Measurements from ENCODE around the gene CCDC90B. TPM values are rescaled to one million over a fixed set of nuclear protein-coding genes. Genes with fewer than 3 reads are reported as not detected.

CCDC90B gene
- total and polyA plus RNA-seq, 10 of the 15 experiments (the other 5 are each of a cell fraction or from before 2014, with no cell fraction given), result 33.2 to 91.5 (median 59.2) TPM

DNA sequence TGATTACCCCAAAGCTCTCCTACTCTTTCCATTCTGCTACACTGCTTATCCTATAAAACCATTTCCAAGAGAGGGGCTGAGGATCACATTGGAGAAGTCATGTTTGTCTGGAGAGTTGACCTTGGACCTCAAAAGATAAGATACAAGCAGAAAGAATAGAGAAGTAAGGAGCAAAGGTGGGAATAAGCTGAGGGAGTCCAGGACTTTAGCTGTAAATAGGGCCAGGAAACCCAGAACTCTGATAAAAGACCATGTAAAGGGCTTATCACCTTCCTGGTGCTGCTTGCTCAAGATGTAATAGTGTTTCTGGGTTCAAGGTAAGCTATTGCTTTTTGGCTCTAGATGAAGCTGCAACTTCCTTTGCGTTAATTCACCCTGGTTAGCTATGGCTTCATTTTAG lies 32.8 kb upstream of the CCDC90B start:
- no peak overlapping the region for H3K9ac ChIP-seq (ENCODE audit: control insufficient read depth, insufficient read depth, low read length)
- no peak overlapping the region for H3K4me2 ChIP-seq (ENCODE audit: control insufficient read depth, insufficient read depth)
- ChIA-PET POLR2A (no interaction called here), SMC1A (ENCODE audit: uncharacterized antibody, unreplicated experiment) (interaction anchor here (1.1 to 2.4 kb wide), 2 partner anchors 11 to 26 kb away, joined by 6 read pairs; no protein-coding TSS in a partner anchor), RAD21 (ENCODE audit: unreplicated experiment) (no interaction called here), CTCF (interaction anchor here (1.8 kb wide), 1 partner anchor 27 kb away, joined by 5 read pairs; no protein-coding TSS in a partner anchor)
- TF ChIP-seq, protein P1, sequence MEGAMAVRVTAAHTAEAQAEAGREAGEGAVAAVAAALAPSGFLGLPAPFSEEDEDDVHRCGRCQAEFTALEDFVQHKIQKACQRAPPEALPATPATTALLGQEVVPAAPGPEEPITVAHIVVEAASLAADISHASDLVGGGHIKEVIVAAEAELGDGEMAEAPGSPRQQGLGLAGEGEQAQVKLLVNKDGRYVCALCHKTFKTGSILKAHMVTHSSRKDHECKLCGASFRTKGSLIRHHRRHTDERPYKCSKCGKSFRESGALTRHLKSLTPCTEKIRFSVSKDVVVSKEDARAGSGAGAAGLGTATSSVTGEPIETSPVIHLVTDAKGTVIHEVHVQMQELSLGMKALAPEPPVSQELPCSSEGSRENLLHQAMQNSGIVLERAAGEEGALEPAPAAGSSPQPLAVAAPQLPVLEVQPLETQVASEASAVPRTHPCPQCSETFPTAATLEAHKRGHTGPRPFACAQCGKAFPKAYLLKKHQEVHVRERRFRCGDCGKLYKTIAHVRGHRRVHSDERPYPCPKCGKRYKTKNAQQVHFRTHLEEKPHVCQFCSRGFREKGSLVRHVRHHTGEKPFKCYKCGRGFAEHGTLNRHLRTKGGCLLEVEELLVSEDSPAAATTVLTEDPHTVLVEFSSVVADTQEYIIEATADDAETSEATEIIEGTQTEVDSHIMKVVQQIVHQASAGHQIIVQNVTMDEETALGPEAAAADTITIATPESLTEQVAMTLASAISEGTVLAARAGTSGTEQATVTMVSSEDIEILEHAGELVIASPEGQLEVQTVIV (IDR thresholded peaks at IDR 0.05; ENCODE audit: borderline replicate concordance, partially characterized antibody), result no peak
- TF ChIP-seq CBFB (IDR thresholded peaks at IDR 0.05; ENCODE audit: low read depth) (no peak), ETV6 (conservative IDR thresholded peaks at IDR 0.05 in 1 of 2, IDR thresholded peaks at IDR 0.05 in 1 of 2; ENCODE audit: borderline replicate concordance in 1 of 2, low read depth in 1 of 2) (no peak), EGR1 (IDR thresholded peaks at IDR 0.05; ENCODE audit: borderline replicate concordance in 1 of 2, low read depth in 2 of 2, low read length in 2 of 2) (no peak), MEF2A (IDR thresholded peaks at IDR 0.05; ENCODE audit: insufficient read depth, low read depth, low read length) (no peak), MXI1 (IDR thresholded peaks at IDR 0.05; ENCODE audit: low read depth, low read length) (no peak)
- TF ChIP-seq, protein P2, sequence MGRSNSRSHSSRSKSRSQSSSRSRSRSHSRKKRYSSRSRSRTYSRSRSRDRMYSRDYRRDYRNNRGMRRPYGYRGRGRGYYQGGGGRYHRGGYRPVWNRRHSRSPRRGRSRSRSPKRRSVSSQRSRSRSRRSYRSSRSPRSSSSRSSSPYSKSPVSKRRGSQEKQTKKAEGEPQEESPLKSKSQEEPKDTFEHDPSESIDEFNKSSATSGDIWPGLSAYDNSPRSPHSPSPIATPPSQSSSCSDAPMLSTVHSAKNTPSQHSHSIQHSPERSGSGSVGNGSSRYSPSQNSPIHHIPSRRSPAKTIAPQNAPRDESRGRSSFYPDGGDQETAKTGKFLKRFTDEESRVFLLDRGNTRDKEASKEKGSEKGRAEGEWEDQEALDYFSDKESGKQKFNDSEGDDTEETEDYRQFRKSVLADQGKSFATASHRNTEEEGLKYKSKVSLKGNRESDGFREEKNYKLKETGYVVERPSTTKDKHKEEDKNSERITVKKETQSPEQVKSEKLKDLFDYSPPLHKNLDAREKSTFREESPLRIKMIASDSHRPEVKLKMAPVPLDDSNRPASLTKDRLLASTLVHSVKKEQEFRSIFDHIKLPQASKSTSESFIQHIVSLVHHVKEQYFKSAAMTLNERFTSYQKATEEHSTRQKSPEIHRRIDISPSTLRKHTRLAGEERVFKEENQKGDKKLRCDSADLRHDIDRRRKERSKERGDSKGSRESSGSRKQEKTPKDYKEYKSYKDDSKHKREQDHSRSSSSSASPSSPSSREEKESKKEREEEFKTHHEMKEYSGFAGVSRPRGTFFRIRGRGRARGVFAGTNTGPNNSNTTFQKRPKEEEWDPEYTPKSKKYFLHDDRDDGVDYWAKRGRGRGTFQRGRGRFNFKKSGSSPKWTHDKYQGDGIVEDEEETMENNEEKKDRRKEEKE (IDR thresholded peaks at IDR 0.05), result no peak
- TF ChIP-seq, protein P3, sequence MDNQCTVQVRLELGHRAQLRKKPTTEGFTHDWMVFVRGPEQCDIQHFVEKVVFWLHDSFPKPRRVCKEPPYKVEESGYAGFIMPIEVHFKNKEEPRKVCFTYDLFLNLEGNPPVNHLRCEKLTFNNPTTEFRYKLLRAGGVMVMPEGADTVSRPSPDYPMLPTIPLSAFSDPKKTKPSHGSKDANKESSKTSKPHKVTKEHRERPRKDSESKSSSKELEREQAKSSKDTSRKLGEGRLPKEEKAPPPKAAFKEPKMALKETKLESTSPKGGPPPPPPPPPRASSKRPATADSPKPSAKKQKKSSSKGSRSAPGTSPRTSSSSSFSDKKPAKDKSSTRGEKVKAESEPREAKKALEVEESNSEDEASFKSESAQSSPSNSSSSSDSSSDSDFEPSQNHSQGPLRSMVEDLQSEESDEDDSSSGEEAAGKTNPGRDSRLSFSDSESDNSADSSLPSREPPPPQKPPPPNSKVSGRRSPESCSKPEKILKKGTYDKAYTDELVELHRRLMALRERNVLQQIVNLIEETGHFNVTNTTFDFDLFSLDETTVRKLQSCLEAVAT (IDR thresholded peaks at IDR 0.05), result no peak
- TF ChIP-seq, protein P4, sequence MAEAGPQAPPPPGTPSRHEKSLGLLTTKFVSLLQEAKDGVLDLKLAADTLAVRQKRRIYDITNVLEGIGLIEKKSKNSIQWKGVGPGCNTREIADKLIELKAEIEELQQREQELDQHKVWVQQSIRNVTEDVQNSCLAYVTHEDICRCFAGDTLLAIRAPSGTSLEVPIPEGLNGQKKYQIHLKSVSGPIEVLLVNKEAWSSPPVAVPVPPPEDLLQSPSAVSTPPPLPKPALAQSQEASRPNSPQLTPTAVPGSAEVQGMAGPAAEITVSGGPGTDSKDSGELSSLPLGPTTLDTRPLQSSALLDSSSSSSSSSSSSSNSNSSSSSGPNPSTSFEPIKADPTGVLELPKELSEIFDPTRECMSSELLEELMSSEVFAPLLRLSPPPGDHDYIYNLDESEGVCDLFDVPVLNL (IDR thresholded peaks at IDR 0.05; ENCODE audit: low read depth, low read length), result no peak
- TF ChIP-seq, protein P5, sequence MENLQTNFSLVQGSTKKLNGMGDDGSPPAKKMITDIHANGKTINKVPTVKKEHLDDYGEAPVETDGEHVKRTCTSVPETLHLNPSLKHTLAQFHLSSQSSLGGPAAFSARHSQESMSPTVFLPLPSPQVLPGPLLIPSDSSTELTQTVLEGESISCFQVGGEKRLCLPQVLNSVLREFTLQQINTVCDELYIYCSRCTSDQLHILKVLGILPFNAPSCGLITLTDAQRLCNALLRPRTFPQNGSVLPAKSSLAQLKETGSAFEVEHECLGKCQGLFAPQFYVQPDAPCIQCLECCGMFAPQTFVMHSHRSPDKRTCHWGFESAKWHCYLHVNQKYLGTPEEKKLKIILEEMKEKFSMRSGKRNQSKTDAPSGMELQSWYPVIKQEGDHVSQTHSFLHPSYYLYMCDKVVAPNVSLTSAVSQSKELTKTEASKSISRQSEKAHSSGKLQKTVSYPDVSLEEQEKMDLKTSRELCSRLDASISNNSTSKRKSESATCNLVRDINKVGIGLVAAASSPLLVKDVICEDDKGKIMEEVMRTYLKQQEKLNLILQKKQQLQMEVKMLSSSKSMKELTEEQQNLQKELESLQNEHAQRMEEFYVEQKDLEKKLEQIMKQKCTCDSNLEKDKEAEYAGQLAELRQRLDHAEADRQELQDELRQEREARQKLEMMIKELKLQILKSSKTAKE (IDR thresholded peaks at IDR 0.05; ENCODE audit: low read depth, poor library complexity, severe bottlenecking), result no peak
- no peaks in the 10 kb centered on the region for H3K27me3 ChIP-seq (replicated peaks in 1 of 2; ENCODE audit: control insufficient read depth in 2 of 2, insufficient read depth in 2 of 2, low read length in 1 of 2)
- DNase-seq (ENCODE audit: low read depth, low spot score), result no peak
- intact Hi-C loops (cut with micrococcal nuclease; ENCODE audit: unreplicated experiment), result no loop called here
- FAIRE-seq, result no peak
- BruUV-seq (replicated peaks), result no TSS peak
- H3K36me3 ChIP-seq (ENCODE audit: control insufficient read depth in 2 of 2, insufficient read depth in 2 of 2, low read length in 1 of 2), result no peaks in the 10 kb centered on the region
- in situ Hi-C loops (cut with MboI), result no loop called here
- 37% methylated on average over 1 of the region's 1 CpG for WGBS (ENCODE audit: insufficient coverage, insufficient replicate concordance, low lambda C conversion rate, missing lambda C conversion rate)
- no peak overlapping the region for H2AFZ ChIP-seq (ENCODE audit: control insufficient read depth, low read depth, low read length)
- no peaks in the 10 kb centered on the region for H3K4me1 ChIP-seq (ENCODE audit: control insufficient read depth, insufficient read depth, low read length)
- H3K27ac ChIP-seq (ENCODE audit: control insufficient read depth, insufficient read depth), result no peak overlapping the region
- no peaks in the 10 kb centered on the region for H3K79me2 ChIP-seq (ENCODE audit: control insufficient read depth, insufficient read depth, low read length)
- H3K4me3 ChIP-seq, result no peak overlapping the region
- no peaks in the 10 kb centered on the region for H4K20me1 ChIP-seq (ENCODE audit: control insufficient read depth, insufficient read depth)
- ATAC-seq, result no peak
- no peaks in the 10 kb centered on the region for H3K9me3 ChIP-seq (replicated peaks; ENCODE audit: control insufficient read depth, insufficient read depth, low read length)
